Measurements from ENCODE around the gene DOK5.

DOK5 gene

DNA sequence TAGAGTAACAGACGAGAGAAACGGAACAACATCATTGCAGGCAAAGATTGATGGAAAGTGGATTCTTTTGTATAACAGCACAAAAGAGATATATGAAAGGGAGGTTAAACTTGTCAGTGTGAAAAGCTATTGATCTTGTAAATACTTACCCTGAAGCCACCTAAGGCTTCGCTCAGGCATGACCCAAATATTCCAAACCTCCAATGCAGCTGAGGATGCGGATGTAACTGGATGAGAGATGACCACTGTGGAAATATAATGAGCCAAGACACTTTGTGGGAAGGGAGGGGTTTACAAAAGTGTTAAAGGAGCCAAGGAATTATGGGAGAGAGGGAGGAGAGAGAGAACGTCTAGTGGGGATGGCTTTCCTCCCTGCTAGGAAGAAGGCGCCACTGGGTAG lies 112.0 kb downstream of the DOK5 start:
- TF ChIP-seq, protein P1, sequence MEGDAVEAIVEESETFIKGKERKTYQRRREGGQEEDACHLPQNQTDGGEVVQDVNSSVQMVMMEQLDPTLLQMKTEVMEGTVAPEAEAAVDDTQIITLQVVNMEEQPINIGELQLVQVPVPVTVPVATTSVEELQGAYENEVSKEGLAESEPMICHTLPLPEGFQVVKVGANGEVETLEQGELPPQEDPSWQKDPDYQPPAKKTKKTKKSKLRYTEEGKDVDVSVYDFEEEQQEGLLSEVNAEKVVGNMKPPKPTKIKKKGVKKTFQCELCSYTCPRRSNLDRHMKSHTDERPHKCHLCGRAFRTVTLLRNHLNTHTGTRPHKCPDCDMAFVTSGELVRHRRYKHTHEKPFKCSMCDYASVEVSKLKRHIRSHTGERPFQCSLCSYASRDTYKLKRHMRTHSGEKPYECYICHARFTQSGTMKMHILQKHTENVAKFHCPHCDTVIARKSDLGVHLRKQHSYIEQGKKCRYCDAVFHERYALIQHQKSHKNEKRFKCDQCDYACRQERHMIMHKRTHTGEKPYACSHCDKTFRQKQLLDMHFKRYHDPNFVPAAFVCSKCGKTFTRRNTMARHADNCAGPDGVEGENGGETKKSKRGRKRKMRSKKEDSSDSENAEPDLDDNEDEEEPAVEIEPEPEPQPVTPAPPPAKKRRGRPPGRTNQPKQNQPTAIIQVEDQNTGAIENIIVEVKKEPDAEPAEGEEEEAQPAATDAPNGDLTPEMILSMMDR (IDR thresholded peaks at IDR 0.05) = no peak

DNA sequence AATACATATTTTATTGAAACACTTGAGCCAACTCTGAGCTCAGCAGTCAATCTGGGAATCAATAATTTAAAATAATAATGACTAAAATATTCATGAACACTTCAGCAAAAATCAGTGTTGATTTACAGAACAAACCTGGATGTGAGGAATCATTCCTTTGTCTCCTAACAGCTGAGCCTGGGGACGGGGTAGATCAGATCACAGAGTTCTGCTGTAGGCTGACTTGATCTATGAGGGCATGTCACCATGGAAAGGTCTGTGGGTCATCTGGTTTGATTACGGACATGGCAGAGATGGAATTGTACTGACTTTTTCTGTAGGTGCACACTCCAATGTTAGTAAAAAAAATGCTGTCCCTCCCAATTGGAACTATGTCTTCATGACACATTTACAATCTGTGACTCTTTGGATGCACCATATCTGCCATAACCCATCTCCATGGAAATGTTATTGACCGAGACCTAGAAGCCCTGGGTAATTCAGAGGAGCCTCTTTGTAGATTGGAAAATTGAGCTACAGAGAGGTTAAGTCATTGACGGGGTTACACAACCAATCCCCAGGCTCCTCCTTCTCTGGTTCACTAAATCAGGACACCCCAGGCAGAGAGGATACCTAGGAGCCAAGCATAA lies 114.1 kb downstream of the DOK5 start:
- TF ChIP-seq, protein P1 (IDR thresholded peaks at IDR 0.05) = no peak

DNA sequence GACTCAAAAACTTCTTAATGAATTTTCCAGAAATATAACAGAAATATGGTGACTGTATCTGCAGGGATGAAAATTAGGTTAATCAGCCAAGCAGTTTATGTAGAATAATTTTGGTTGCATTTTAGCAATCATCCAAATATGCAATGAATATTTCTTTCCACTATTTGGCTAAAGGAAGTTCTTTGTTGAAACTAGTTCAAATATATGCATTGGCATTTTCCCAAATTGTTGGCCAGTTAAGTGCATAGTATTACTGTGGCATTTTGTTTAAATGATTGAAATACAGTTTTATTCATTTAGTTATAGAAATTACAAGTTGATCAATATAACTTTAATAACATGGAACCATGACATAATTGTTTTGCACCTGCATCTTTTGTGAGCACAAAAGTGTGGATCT lies 115.5 kb downstream of the DOK5 start:
- TF ChIP-seq, protein P1 (IDR thresholded peaks at IDR 0.05) = no peak

DNA sequence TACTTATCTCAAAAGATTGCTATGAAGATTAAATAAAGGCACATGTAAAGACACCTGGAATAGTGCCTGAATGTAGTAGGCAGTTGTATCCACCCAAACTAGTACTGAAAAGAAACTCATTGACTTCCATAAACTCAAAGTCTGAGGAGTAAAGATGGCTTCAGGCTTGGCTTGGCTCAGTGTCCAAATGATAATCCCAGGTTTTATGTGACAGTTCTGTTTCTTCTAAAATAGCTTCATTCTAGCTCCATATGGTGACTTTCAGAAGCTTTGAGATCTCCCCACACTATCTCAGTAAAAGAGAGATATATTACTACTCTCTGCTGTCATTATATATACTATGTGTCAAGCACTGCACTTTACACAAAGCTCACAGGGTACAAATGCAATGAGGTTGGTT lies 121.3 kb downstream of the DOK5 start:
- TF ChIP-seq, protein P1 (IDR thresholded peaks at IDR 0.05) = no peak

DNA sequence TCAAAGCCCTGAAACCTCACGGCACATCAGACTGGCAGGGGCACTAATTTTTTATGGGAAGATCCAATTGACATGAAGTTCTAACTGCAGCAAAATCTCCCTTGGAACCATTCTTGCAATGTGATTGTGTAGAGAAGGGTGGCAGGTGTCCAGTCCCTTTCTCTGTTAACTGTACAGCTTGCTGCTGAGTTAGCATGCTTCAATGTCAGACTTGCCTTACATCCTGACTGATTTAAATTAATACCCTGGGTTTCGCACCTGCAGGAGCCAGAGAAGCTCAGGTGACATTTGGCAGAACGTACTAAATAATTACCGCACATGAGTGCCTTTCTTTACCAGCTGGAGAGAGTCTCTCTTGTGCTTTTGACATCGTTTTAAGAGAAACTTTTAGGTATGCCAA lies 123.0 kb downstream of the DOK5 start:
- TF ChIP-seq, protein P1 (IDR thresholded peaks at IDR 0.05) = no peak

DNA sequence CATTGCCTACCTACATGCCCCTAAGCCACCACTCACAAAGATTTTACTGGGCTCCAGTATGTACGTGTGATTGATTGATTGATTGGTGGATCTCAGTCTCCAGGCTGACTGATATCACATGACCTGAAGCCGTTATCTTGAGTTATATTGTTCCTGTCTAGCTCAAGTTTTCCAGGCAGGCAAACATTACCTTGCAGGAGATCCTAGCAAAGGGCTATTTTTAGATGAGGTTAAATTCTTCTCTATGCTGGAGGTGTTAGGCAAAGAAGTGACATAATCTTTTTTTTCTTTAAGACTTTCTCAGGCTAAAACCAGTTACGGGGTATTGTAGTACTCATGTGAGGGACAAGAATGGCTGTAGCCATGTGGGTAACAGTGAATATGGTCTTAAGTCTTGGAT lies 125.2 kb downstream of the DOK5 start:
- TF ChIP-seq, protein P1 (IDR thresholded peaks at IDR 0.05) = no peak

DNA sequence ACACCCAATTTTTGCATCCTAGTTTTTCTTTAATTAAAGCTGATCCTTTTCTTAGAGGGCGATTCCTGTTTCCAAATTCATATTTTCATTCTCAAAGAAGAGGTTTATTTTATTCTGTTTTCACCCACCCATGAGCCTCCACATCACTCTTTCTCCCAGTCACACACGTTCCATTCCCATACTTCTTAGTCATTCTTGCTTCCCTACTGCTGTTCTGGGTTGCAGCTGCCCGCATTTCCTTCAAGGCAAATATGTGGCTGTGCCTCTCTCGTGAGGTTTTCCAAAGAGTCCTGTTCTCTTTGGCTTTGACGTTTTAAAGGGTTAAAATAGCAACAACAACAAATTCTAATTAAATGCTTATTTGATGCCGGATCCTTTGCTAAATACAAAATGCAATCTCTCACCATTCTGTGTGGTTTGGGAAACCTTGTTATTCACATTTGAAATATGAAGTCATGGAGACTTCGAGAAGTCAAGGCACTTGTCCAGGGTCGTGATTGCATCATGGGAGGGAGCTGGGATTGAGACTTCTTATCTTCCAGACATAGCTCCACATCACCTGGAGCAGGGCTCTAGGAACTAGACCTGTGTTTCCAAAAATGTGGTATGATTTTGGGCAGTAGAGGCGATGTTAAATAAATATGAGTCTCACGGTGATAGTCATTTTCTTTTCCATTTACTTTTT lies 126.6 kb downstream of the DOK5 start:
- TF ChIP-seq, protein P1 (IDR thresholded peaks at IDR 0.05) = no peak

All from LNCAP (cell line).